Stomach (tissue), 9 donors: ENCODE data around the gene SGPL1. TPM values are rescaled to one million over a fixed set of nuclear protein-coding genes. Genes with fewer than 3 reads are reported as not detected.

Experiments used
- DNase-seq, 2 donors: peaks; one replicate each; pipeline versions ENCODE4 v3.0.0 to v3.0.0-alpha.2; 2013 to 2019
- H3K27ac ChIP-seq, 5 donors: fragments of 200-600 bp in 4 of 5; sonication (generic) in 4 of 5; one replicate each; pipeline ENCODE4 v1.5.1; 2013 to 2019; ENCODE audit warnings: mild to moderate bottlenecking in 1 of 5, moderate library complexity in 1 of 5
- H3K27me3 ChIP-seq, 3 donors: fragments of 200-600 bp; sonication (generic); one replicate each; pipeline ENCODE4 v1.5.1; 2017 to 2019; ENCODE audit warnings: mixed run types in 1 of 3
- H3K36me3 ChIP-seq, 4 donors: fragments of 200-600 bp; sonication (generic); 1 replicate in 3 of 4; 2 replicates in 1 of 4; pipeline ENCODE4 v1.5.1; 2016 to 2019
- H3K4me1 ChIP-seq, 4 donors: fragments of 200-600 bp; sonication (generic); one replicate each; pipeline ENCODE4 v1.5.1; 2016 to 2019
- H3K4me3 ChIP-seq, 4 donors: fragments of 200-600 bp; sonication (generic) in 3 of 4; one replicate each; pipeline ENCODE4 v1.5.1; 2016 to 2019; ENCODE audit warnings: mild to moderate bottlenecking in 1 of 4
- H3K9me3 ChIP-seq, 4 donors: fragments of 200-600 bp; sonication (generic); one replicate each; pipeline ENCODE4 v1.5.1; 2016 to 2019
- CTCF ChIP-seq, 7 experiments: fragments of 450-650 bp in 4 of 7; fragments of 200-600 bp in 3 of 7; sonication (generic) in 3 of 7; IDR thresholded peaks; one replicate each; pipeline ENCODE4 v1.5.1; 2016 to 2019; ENCODE audit warnings: antibody characterized with exemption in 7 of 7, control low read depth in 2 of 7, mild to moderate bottlenecking in 1 of 7
- EP300 ChIP-seq: sonication (generic); formaldehyde crosslinking; IDR thresholded peaks from one replicate; pipeline ENCODE4 v1.6.1; 2017; ENCODE audit warnings: antibody characterized with exemption
- POLR2A ChIP-seq, 4 donors: fragments of 450-650 bp; IDR thresholded peaks; one replicate each; pipeline ENCODE4 v1.6.1; 2016; ENCODE audit warnings: antibody characterized with exemption in 4 of 4, control low read depth in 2 of 4, mild to moderate bottlenecking in 1 of 4, moderate library complexity in 1 of 4
- POLR2AphosphoS5 ChIP-seq, 3 donors: sonication (generic); formaldehyde crosslinking; IDR thresholded peaks; one replicate each; pipeline ENCODE4 v1.6.1; 2016; ENCODE audit warnings: antibody characterized with exemption in 3 of 3
- WGBS, 5 donors: extraction: QIAGEN DNeasy Blood & Tissue Kit in 3 of 5; methylation state at CpG; one replicate each; pipeline versions ENCODE4 v1.1.5 to v1.1.7; 2013 to 2018; 5-methylcytosine and 5-hydroxymethylcytosine counted together
- intact Hi-C: fragments of 100-400 bp; cut with DNase I; formaldehyde crosslinking; loops from one replicate; pipeline ENCODE4 v1.15.1; 2023; ENCODE audit warnings: low total_unique reads
- polyA plus RNA-seq, 3 donors: library from polyadenylated mRNA; stranded (reverse); fragments of 200-250 nt; gene quantifications; one replicate each; pipeline ENCODE4 v1.2.3, GENCODE V29; 2013
- total RNA-seq, 5 donors: library from RNA; depleted of rRNA; stranded (reverse); fragments of >200 nt; gene quantifications; one replicate each; pipeline versions ENCODE4 v1.1.0 to v1.2.3, GENCODE V29; 2014 to 2016
- donor health status: healthy with polysubstance abuse.
- donor health status: Bipolar disorder and iron deficiency.
- donor health status: healthy.

SGPL1 gene
- total and polyA plus RNA-seq, 8 donors, result 1.2 to 65.5 (median 15.6) TPM

DNA sequence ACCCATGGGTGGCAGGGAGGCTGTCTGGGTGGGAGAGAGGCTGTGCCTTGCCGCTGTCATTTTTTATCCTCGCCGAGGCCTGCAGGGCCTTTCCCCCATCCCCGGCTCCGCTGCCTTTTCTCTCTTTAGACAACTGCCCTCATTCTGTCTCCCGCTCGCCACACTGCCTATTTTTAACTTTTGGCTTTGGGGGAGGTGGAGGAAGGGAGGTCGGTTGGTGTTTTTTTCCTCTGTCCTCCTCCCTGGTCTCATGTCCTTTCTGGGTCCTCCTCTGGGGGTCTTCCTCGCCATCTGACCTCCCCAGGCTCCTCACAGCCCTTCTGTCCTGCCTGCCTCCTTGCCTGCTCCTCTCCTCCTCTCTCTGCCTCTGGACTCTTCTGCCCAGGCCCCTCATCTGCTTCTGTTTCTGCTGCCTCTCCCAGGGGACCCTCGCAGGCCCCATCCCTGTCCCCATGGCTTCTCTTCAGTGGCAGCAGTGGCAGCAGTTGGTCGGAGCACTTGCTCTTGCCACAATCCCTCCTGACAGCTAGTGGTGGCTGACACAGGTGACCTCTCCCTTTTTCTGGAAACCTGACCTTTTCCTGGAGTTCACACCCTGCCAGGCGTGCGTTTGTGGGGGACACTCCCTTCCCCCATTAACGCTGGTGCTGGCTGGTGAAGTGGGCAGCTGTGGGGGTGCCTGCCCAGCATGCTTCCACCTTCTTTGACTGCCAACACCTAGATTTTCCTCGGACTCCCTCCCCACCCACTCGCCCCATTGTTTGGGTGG lies 92.1 kb downstream of the SGPL1 start:
- 57 to 72% (median 65%) methylated on average over 16 of the region's 16 CpGs for WGBS, 5 donors
- DNase-seq, result no peak
- H3K9me3 ChIP-seq, result no peaks in the 10 kb centered on the region

GRCh38 chr10:70908406-70909296 lies 92.9 kb downstream of the SGPL1 start:
- intact Hi-C loops, result no loop called here
- H3K9me3 ChIP-seq, result no peaks in the 10 kb centered on the region
- TF ChIP-seq CTCF (IDR thresholded peaks at IDR 0.05) (no peak), POLR2A (IDR thresholded peaks at IDR 0.05) (no peak), EP300 (no peak), POLR2AphosphoS5 (IDR thresholded peaks at IDR 0.05) (no peak)
- DNase-seq, result no peak
- no peaks in the 10 kb centered on the region for H3K27me3 ChIP-seq
- no peak overlapping the region for H3K4me3 ChIP-seq
- H3K4me1 ChIP-seq, result peaks cover 0 to 9% (median 4%) of the 10 kb centered on the region in 4 donors
- H3K27ac ChIP-seq, result no peak overlapping the region
- 80 to 87% (median 81%) methylated on average over 12 of the region's 12 CpGs for WGBS, 5 donors
- H3K36me3 ChIP-seq, result no peaks in the 10 kb centered on the region

More for the DNA sequence above, 92.1 kb downstream of the SGPL1 start:
- no peak overlapping the region for H3K27ac ChIP-seq
- H3K27me3 ChIP-seq, result no peaks in the 10 kb centered on the region
- no peak for TF ChIP-seq EP300
- no peak for TF ChIP-seq CTCF (IDR thresholded peaks at IDR 0.05)
- TF ChIP-seq POLR2AphosphoS5 (IDR thresholded peaks at IDR 0.05), result no peak
- TF ChIP-seq POLR2A (IDR thresholded peaks at IDR 0.05), result no peak
- H3K4me1 ChIP-seq, result peaks cover 0 to 11% (median 6%) of the 10 kb centered on the region in 4 donors
- intact Hi-C loops, result no loop called here
- H3K36me3 ChIP-seq, result no peaks in the 10 kb centered on the region
- no peak overlapping the region for H3K4me3 ChIP-seq

DNA sequence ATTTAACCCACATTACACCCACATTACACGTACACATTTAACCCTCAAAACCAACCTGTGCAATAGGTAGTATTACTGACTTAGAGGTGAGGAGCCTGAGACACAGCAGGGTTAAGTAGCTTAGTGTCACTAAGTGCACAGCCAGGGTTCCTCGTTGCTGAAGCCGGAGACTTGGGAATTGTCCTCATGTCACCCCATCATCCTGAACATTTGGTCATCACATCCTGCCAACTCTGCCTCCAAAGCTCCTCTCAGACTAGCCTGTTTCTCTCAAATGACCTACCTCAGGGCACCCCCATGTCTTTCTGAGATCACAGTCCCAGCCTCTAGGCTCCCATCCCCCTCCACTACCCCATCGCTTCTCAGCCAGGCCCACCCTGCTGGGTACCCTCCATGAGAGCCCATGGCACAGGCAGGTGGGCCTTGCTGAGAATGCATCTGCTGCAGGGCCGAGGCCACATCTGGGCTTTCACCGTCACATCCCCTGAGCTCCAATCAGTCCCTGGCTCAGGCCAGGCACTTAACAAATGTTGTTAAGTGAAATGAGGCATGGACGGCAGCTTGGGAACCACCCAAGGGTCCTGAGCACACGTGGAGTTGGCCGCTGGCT lies 93.7 kb downstream of the SGPL1 start:
- Histone ChIP-seq H3K27ac (no peak overlapping the region), H3K4me1 (peaks cover 0 to 9% (median 4%) of the 10 kb centered on the region in 4 donors), H3K36me3 (no peaks in the 10 kb centered on the region), H3K9me3 (no peaks in the 10 kb centered on the region), H3K4me3 (no peak overlapping the region), H3K27me3 (no peaks in the 10 kb centered on the region)
- TF ChIP-seq EP300, result no peak
- TF ChIP-seq CTCF (IDR thresholded peaks at IDR 0.05), result no peak
- WGBS, 5 donors, result 84 to 88% (median 85%) methylated on average over 7 to 9 of the region's 9 CpGs
- no peak for DNase-seq
- intact Hi-C loops, result no loop called here
